Fibroblast of villous mesenchyme (primary cell): ENCODE data around the gene HGFAC. TPM values are rescaled to one million over a fixed set of nuclear protein-coding genes. Genes with fewer than 3 reads are reported as not detected.

Source experiments
- DNase-seq: peaks from one replicate; pipeline ENCODE4 v3.0.0-alpha.2; 2010; ENCODE audit warnings: low read depth
- H3K4me3 ChIP-seq: 2 replicates; pipeline ENCODE4 v1.5.1; 2011; ENCODE audit warnings: low read depth, mild to moderate bottlenecking, low read length
- total RNA-seq: library from RNA; depleted of rRNA; stranded (reverse); fragments of >200 nt; gene quantifications from 2 replicates; pipeline ENCODE4 v1.2.3, GENCODE V29; 2012
- TF ChIP-seq, protein P1 (sequence below): IDR thresholded peaks from 2 replicates; pipeline ENCODE4 v1.5.1; 2012; ENCODE audit warnings: low read depth, mild to moderate bottlenecking, low read length; ENCODE audit not compliant: insufficient read depth

Gene HGFAC
- total RNA-seq, 1 donor, result not detected

GRCh38 chr4:3437998-3438846 lies 3.5 kb upstream of the HGFAC start:
- no peak for DNase-seq
- TF ChIP-seq, protein P1, sequence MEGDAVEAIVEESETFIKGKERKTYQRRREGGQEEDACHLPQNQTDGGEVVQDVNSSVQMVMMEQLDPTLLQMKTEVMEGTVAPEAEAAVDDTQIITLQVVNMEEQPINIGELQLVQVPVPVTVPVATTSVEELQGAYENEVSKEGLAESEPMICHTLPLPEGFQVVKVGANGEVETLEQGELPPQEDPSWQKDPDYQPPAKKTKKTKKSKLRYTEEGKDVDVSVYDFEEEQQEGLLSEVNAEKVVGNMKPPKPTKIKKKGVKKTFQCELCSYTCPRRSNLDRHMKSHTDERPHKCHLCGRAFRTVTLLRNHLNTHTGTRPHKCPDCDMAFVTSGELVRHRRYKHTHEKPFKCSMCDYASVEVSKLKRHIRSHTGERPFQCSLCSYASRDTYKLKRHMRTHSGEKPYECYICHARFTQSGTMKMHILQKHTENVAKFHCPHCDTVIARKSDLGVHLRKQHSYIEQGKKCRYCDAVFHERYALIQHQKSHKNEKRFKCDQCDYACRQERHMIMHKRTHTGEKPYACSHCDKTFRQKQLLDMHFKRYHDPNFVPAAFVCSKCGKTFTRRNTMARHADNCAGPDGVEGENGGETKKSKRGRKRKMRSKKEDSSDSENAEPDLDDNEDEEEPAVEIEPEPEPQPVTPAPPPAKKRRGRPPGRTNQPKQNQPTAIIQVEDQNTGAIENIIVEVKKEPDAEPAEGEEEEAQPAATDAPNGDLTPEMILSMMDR, result no peak
- H3K4me3 ChIP-seq, result no peak overlapping the region

- DNase-seq, result no peak
- TF ChIP-seq, protein P1, result no peak
- no peak overlapping the region for H3K4me3 ChIP-seq
These were observed 3.0 kb upstream of the HGFAC start for GRCh38 chr4:3438847-3439180.

GRCh38 chr4:3439391-3439790 lies 2.4 kb upstream of the HGFAC start:
- H3K4me3 ChIP-seq, result no peak overlapping the region
- TF ChIP-seq, protein P1, result no peak
- DNase-seq, result no peak

GRCh38 chr4:3440011-3440410 lies 1.8 kb upstream of the HGFAC start:
- TF ChIP-seq, protein P1, result no peak
- H3K4me3 ChIP-seq, result no peak overlapping the region
- DNase-seq, result no peak

GRCh38 chr4:3440979-3441500 lies 728 bp upstream of the HGFAC start:
- DNase-seq, result no peak
- TF ChIP-seq, protein P1, result no peak
- H3K4me3 ChIP-seq, result no peak overlapping the region

DNA sequence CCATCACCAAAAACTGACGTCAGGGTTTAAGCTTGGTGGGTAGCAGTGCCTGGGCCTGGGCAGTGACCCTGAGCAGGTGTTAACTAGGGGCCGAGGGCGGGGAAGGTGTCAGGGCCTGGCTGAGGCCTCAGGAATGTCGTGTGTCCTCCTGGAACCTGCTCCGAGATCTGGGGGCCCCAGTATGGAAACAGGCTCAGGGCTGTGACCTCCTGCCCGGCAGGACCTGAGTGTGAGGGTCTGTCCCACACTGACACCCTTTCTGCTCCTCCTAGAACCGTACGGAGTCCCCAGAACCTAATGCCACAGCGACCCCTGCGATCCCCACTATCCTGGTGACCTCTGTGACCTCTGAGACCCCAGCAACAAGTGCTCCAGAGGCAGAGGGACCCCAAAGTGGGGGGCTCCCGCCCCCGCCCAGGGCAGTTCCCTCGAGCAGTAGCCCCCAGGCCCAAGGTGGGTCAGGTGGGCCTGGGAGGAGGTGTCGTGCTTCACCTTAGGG lies 741 bp downstream of the HGFAC start:
- TF ChIP-seq, protein P1, result no peak
- no peak overlapping the region for H3K4me3 ChIP-seq
- DNase-seq, result no peak
